ENCODE data around the gene DYSF. TPM values are rescaled to one million over a fixed set of nuclear protein-coding genes. Genes with fewer than 3 reads are reported as not detected.

The DYSF gene
- total RNA-seq, 1 donor from 2014 or later = 4.2 TPM

GRCh38 chr2:71614976-71615766, 161.8 kb downstream of the DYSF start:
- Mint-ChIP-seq H3K9me3 (no peaks in the 10 kb centered on the region), H3K27ac (no peak overlapping the region)
- DNase-seq (ENCODE audit: extremely low spot score, unreplicated experiment) = peak; percentile 63

GRCh38 chr2:71615767-71616730, 162.7 kb downstream of the DYSF start:
- no peak for TF ChIP-seq CTCF (conservative IDR thresholded peaks at IDR 0.05)
- Mint-ChIP-seq H3K4me3 (no peak overlapping the region), H3K9me3 (no peaks in the 10 kb centered on the region), H3K36me3 (no peaks in the 10 kb centered on the region), H3K4me1 (ENCODE audit: unreplicated experiment) (peaks cover 11% of the 10 kb centered on the region), H3K27me3 (no peaks in the 10 kb centered on the region), H3K27ac (no peak overlapping the region)
- peak; percentile 45 for DNase-seq (ENCODE audit: extremely low spot score, unreplicated experiment)

More at GRCh38 chr2:71614976-71615766, 161.8 kb downstream of the DYSF start:
- Mint-ChIP-seq H3K4me3 (no peak overlapping the region), H3K4me1 (ENCODE audit: unreplicated experiment) (peaks cover 11% of the 10 kb centered on the region), H3K27me3 (no peaks in the 10 kb centered on the region), H3K36me3 (no peaks in the 10 kb centered on the region)
- no peak for TF ChIP-seq CTCF (conservative IDR thresholded peaks at IDR 0.05)

GRCh38 chr2:71617266-71617665, 163.9 kb downstream of the DYSF start:
- no peak overlapping the region for H3K4me3 Mint-ChIP-seq
- DNase-seq (ENCODE audit: extremely low spot score, unreplicated experiment) = peak; percentile 45
- H3K27ac Mint-ChIP-seq = no peak overlapping the region
- TF ChIP-seq CTCF (conservative IDR thresholded peaks at IDR 0.05) = no peak
- no peaks in the 10 kb centered on the region for H3K36me3 Mint-ChIP-seq
- H3K27me3 Mint-ChIP-seq = no peaks in the 10 kb centered on the region
- no peaks in the 10 kb centered on the region for H3K9me3 Mint-ChIP-seq
- peaks cover 11% of the 10 kb centered on the region for H3K4me1 Mint-ChIP-seq (ENCODE audit: unreplicated experiment)

GRCh38 chr2:71618327-71619113, 165.2 kb downstream of the DYSF start:
- Mint-ChIP-seq H3K36me3 (no peaks in the 10 kb centered on the region), H3K4me3 (no peak overlapping the region), H3K27ac (no peak overlapping the region), H3K9me3 (no peaks in the 10 kb centered on the region), H3K27me3 (no peaks in the 10 kb centered on the region), H3K4me1 (ENCODE audit: unreplicated experiment) (peaks cover 11% of the 10 kb centered on the region)
- peak; percentile 54 for DNase-seq (ENCODE audit: extremely low spot score, unreplicated experiment)
- no peak for TF ChIP-seq CTCF (conservative IDR thresholded peaks at IDR 0.05)

GRCh38 chr2:71619230-71619741, 165.9 kb downstream of the DYSF start:
- no peaks in the 10 kb centered on the region for H3K27me3 Mint-ChIP-seq
- no peak overlapping the region for H3K27ac Mint-ChIP-seq
- peak; percentile 65 for DNase-seq (ENCODE audit: extremely low spot score, unreplicated experiment)
- H3K36me3 Mint-ChIP-seq = no peaks in the 10 kb centered on the region
- TF ChIP-seq CTCF (conservative IDR thresholded peaks at IDR 0.05) = no peak
- no peaks in the 10 kb centered on the region for H3K9me3 Mint-ChIP-seq
- H3K4me1 Mint-ChIP-seq (ENCODE audit: unreplicated experiment) = peaks cover 11% of the 10 kb centered on the region
- no peak overlapping the region for H3K4me3 Mint-ChIP-seq

All from type B pancreatic cell (in vitro differentiated cells).